Activated naive CD4-positive, alpha-beta T cell treated with anti-CD3 and anti-CD28 coated beads, Interleukin-2, amount 10 ng/mL, durations not matched to agents 7 days and 5 days (primary cell): ENCODE data around the gene CAMTA1.

ENCODE experiments used
- CTCF ChIA-PET: fragments of 350-600 bp; sonication (Branson Sonifier 250); formaldehyde crosslinking; loops from one replicate; lab custom pipeline; 2021; ENCODE audit warnings: antibody characterized with exemption; lab: Charles Lee
- DNase-seq: peaks from one replicate; pipeline ENCODE4 v3.0.0-alpha.2; 2020
- H3K27ac Mint-ChIP-seq: one replicate; pipeline ENCODE4 v1.8.0; 2021; ENCODE audit warnings: mild to moderate bottlenecking, moderate library complexity, mixed read lengths
- H3K27me3 Mint-ChIP-seq: one replicate; pipeline ENCODE4 v1.8.0; 2021; ENCODE audit warnings: mild to moderate bottlenecking, mixed read lengths
- H3K36me3 Mint-ChIP-seq: one replicate; pipeline ENCODE4 v1.8.0; 2021; ENCODE audit warnings: mixed read lengths
- H3K4me1 Mint-ChIP-seq: one replicate; pipeline ENCODE4 v1.8.0; 2021; ENCODE audit warnings: mixed read lengths
- H3K4me3 Mint-ChIP-seq: one replicate; pipeline ENCODE4 v1.8.0; 2021; ENCODE audit warnings: mild to moderate bottlenecking, moderate library complexity, mixed read lengths
- H3K9me3 Mint-ChIP-seq: one replicate; pipeline ENCODE4 v1.8.0; 2021; ENCODE audit warnings: mixed read lengths

CAMTA1 gene

DNA sequence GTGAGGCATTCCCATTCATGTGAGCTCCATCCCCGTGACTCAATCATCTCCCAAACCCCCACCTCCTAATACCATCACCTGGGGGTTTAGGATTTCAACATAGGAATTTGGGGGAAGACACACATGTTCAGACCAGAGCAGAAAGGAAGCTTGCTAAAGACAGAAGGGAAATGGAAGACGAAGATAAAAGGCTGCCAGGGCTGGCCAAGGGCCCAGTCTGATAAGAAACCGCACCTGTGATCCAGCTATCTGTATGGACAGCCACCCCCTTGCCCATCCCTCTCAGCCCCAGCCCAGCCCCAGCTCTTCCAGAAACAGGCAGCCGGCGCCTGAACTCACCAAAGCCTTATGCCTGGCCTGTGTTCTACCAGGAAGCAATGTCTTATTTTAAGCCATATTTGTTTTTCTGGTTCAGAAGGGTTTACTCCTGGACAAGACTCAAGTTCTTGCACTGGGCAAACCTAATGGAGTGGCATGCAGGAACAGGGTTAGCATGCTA, 787.4 kb downstream of the CAMTA1 start:
- peaks cover 3% of the 10 kb centered on the region for H3K27me3 Mint-ChIP-seq
- CTCF ChIA-PET = no interaction called here
- H3K9me3 Mint-ChIP-seq = no peaks in the 10 kb centered on the region
- no peak for DNase-seq
- no peaks in the 10 kb centered on the region for H3K36me3 Mint-ChIP-seq
- no peak overlapping the region for H3K27ac Mint-ChIP-seq
- no peaks in the 10 kb centered on the region for H3K4me1 Mint-ChIP-seq
- H3K4me3 Mint-ChIP-seq = no peak overlapping the region

GRCh38 chr1:7573481-7573880, 788.2 kb downstream of the CAMTA1 start:
- Mint-ChIP-seq H3K9me3 (no peaks in the 10 kb centered on the region), H3K4me1 (no peaks in the 10 kb centered on the region), H3K27me3 (peaks cover 3% of the 10 kb centered on the region), H3K4me3 (no peak overlapping the region), H3K36me3 (no peaks in the 10 kb centered on the region), H3K27ac (no peak overlapping the region)
- no peak for DNase-seq
- CTCF ChIA-PET = no interaction called here

DNA sequence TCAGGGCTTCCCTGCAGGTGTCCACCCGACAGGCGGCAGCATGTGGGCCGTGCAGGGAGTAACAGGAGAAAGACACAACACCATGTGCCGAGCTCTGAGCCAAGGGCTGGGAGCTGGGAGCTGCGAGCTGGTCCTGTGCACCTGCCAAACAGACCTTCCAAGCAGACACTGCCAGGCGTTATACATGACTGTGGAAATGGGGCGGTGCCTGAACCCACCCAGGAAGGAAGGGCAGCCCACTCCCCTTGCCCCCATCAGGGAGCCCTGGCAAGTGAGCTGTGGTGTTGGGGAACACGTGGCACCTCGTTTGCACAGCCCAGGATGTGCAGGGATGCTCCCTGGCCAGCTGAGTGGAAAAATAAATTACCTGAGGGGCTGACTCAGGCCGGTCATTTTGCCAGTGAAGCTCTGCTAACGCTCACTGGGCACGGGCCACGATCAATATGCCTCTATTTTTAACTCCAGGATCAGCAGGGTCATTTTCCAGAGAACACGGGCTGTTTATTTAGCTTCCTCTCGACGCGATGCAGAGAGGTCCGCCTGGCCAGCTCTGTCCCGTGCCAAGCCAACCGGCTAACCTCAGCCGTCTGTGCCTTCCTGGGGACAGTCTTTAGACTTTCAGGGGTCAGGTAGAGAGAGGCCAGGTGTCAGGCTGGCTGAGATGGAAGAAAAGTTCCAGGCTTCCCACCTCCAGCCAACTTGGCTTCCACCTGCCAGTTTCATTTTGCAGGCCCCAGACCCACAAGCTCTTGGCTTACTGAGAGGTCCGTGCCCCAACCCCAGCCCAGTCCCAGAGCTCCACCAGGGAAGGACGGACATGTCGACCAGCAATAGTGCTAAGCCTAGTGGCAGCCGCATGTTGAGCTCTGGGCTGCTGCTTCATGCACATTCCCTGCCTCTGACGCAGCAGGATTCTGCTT, 789.1 kb downstream of the CAMTA1 start:
- CTCF ChIA-PET = no interaction called here
- no peaks in the 10 kb centered on the region for H3K36me3 Mint-ChIP-seq
- no peaks in the 10 kb centered on the region for H3K9me3 Mint-ChIP-seq
- no peak overlapping the region for H3K27ac Mint-ChIP-seq
- peaks cover 3% of the 10 kb centered on the region for H3K27me3 Mint-ChIP-seq
- H3K4me1 Mint-ChIP-seq = no peaks in the 10 kb centered on the region
- no peak for DNase-seq
- H3K4me3 Mint-ChIP-seq = no peak overlapping the region

- Mint-ChIP-seq H3K4me3 (no peak overlapping the region), H3K36me3 (no peaks in the 10 kb centered on the region), H3K4me1 (no peaks in the 10 kb centered on the region), H3K27me3 (peaks cover 3% of the 10 kb centered on the region), H3K27ac (no peak overlapping the region), H3K9me3 (no peaks in the 10 kb centered on the region)
- CTCF ChIA-PET = no interaction called here
- DNase-seq = no peak
These were observed 789.8 kb downstream of the CAMTA1 start for GRCh38 chr1:7575041-7575400.

DNA sequence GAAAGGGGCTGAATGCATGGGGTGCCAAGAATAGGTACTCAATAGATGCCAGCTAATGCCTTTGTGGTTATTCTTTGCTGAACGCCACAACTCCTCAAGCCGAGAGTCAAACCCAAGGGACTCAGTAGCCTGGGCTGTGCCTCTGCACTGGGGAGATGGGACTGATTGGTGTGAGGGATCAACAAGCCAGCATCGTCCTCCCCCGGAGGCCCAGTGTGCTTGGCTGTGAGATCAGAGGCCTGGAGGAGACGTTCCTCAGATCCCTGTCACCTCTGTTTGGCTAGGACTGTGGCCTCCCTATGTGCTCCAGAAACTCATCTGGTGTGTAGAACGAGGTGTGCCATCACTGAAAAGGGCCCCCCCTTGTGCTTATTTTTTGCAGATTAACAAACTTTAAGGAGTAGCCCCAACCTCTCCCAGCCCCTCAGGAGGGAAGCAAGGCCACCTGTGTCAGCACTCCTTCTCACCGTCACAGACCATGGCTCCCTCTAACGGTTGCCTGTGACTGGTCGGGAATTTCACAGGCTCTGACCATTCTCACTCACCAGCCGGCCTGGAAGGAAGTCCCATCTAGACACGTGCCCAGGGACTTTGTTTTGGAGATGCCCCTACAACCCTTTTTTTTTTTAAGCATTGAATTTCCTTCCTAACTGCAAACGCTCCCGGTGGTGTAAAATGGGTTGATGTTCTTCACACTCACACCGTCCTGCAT, 791.8 kb downstream of the CAMTA1 start:
- Mint-ChIP-seq H3K36me3 (no peaks in the 10 kb centered on the region), H3K27me3 (peaks cover 3% of the 10 kb centered on the region), H3K27ac (no peak overlapping the region), H3K4me1 (no peaks in the 10 kb centered on the region), H3K9me3 (no peaks in the 10 kb centered on the region), H3K4me3 (no peak overlapping the region)
- DNase-seq = no peak
- CTCF ChIA-PET = no interaction called here

DNA sequence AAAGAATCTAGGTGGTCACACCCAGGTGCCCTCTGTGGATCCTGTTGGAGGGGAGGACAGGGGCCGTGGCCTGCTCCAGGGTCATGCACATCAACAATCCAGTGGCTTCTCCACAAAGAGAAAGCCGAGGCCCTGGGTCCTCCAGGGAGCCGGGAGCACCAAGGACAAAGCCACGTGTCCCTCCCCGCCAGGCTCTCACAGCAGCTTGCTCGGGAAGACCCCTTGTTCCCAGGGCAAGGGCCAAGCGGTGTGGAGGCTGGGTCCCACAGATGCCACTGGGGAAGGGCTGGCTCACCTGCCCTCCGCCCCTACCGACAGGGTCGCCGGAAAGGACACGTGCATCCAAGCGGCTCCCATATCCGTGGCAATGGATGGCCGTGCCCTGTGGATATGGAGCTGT, 793.0 kb downstream of the CAMTA1 start:
- CTCF ChIA-PET = no interaction called here
- no peak overlapping the region for H3K27ac Mint-ChIP-seq
- H3K9me3 Mint-ChIP-seq = no peaks in the 10 kb centered on the region
- no peaks in the 10 kb centered on the region for H3K4me1 Mint-ChIP-seq
- H3K27me3 Mint-ChIP-seq = peaks cover 3% of the 10 kb centered on the region
- no peaks in the 10 kb centered on the region for H3K36me3 Mint-ChIP-seq
- H3K4me3 Mint-ChIP-seq = no peak overlapping the region
- DNase-seq = peak; percentile 17

- peak; percentile 9 for DNase-seq
- no peak overlapping the region for H3K27ac Mint-ChIP-seq
- peaks cover 3% of the 10 kb centered on the region for H3K27me3 Mint-ChIP-seq
- no peaks in the 10 kb centered on the region for H3K9me3 Mint-ChIP-seq
- no peaks in the 10 kb centered on the region for H3K4me1 Mint-ChIP-seq
- no peak overlapping the region for H3K4me3 Mint-ChIP-seq
- no peaks in the 10 kb centered on the region for H3K36me3 Mint-ChIP-seq
- CTCF ChIA-PET = no interaction called here
These were observed 793.8 kb downstream of the CAMTA1 start for GRCh38 chr1:7579016-7579415.

GRCh38 chr1:7579831-7580804, 794.9 kb downstream of the CAMTA1 start:
- no peak overlapping the region for H3K4me3 Mint-ChIP-seq
- no peaks in the 10 kb centered on the region for H3K4me1 Mint-ChIP-seq
- no peak overlapping the region for H3K27ac Mint-ChIP-seq
- no peaks in the 10 kb centered on the region for H3K9me3 Mint-ChIP-seq
- CTCF ChIA-PET = no interaction called here
- peak; percentile 9 for DNase-seq
- no peaks in the 10 kb centered on the region for H3K27me3 Mint-ChIP-seq
- H3K36me3 Mint-ChIP-seq = no peaks in the 10 kb centered on the region

DNA sequence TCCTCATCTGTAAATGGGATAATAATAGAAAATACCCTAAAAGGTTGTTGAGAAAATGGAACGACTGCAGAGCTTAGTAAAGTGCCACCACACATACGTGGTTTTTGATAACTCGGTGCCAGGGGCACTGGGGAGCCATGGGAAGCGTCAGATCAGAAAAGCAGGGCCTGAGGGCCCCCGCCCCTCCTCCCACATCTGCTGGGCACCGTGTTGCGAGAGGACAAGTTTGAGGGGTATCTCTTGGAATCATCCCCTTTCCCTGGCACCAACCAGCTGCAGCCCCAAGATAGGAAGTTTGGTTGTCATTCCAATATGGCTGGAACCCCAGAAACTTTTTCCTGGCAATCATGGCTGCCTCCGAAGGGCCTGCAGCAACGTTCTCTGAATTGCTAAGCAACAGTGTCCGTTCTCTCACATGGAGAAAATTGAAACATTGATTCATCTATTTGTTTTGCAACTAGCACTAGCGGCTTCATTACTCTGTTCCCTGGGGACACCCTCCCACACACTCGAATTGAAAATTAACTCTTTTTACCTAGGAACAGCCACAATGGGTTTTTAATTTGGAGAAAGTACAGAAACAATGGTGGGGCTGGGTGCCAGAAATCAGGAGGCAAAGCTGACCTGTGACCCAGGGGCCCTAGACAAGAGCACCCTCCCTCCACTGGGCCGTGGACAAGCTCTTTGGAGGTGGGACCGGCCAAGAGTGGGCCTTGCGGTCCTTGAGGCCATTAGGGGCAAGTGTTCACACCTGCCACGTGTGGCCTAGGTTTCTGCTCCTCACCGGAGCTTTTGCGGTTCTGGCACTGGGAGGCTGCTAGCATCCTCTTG, 795.9 kb downstream of the CAMTA1 start:
- Mint-ChIP-seq H3K27me3 (no peaks in the 10 kb centered on the region), H3K9me3 (no peaks in the 10 kb centered on the region), H3K36me3 (no peaks in the 10 kb centered on the region), H3K27ac (no peak overlapping the region), H3K4me3 (no peak overlapping the region), H3K4me1 (no peaks in the 10 kb centered on the region)
- DNase-seq = no peak
- CTCF ChIA-PET = no interaction called here

GRCh38 chr1:7581754-7582459, 796.7 kb downstream of the CAMTA1 start:
- CTCF ChIA-PET = no interaction called here
- Mint-ChIP-seq H3K9me3 (no peaks in the 10 kb centered on the region), H3K4me1 (no peaks in the 10 kb centered on the region), H3K36me3 (no peaks in the 10 kb centered on the region), H3K4me3 (no peak overlapping the region), H3K27me3 (no peaks in the 10 kb centered on the region), H3K27ac (no peak overlapping the region)
- no peak for DNase-seq

- Mint-ChIP-seq H3K27ac (no peak overlapping the region), H3K27me3 (no peaks in the 10 kb centered on the region), H3K4me1 (no peaks in the 10 kb centered on the region), H3K9me3 (no peaks in the 10 kb centered on the region), H3K36me3 (no peaks in the 10 kb centered on the region), H3K4me3 (no peak overlapping the region)
- peak; percentile 16 for DNase-seq
- CTCF ChIA-PET = no interaction called here
These were observed 797.3 kb downstream of the CAMTA1 start for GRCh38 chr1:7582460-7582972.

GRCh38 chr1:7583291-7584096, 798.2 kb downstream of the CAMTA1 start:
- H3K27me3 Mint-ChIP-seq = no peaks in the 10 kb centered on the region
- no peak overlapping the region for H3K4me3 Mint-ChIP-seq
- H3K27ac Mint-ChIP-seq = no peak overlapping the region
- no peak for DNase-seq
- CTCF ChIA-PET = no interaction called here
- H3K4me1 Mint-ChIP-seq = no peaks in the 10 kb centered on the region
- no peaks in the 10 kb centered on the region for H3K36me3 Mint-ChIP-seq
- H3K9me3 Mint-ChIP-seq = no peaks in the 10 kb centered on the region
